ENCODE measurements around the gene SATB2.

SATB2 gene

DNA sequence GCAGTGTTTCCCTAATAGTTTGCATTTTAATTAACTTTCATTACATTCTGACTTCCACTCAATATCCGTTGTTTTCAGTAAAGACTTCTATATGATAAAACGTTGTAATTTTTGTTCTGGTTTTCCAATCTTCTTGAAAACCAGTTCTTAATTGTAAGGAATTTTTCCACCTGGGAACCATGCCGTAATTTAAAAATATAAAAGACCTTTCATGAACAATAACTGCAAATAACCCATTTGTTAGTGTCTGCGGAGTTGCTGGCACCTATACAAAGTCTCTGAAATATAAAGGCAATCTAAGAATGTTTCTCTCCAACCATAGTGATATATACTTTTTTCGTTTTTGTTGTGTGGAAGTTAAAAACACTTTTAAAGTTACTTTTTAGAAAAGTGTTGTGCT lies 7.7 kb upstream of the SATB2 start:
- DNase-seq, result no peak

DNA sequence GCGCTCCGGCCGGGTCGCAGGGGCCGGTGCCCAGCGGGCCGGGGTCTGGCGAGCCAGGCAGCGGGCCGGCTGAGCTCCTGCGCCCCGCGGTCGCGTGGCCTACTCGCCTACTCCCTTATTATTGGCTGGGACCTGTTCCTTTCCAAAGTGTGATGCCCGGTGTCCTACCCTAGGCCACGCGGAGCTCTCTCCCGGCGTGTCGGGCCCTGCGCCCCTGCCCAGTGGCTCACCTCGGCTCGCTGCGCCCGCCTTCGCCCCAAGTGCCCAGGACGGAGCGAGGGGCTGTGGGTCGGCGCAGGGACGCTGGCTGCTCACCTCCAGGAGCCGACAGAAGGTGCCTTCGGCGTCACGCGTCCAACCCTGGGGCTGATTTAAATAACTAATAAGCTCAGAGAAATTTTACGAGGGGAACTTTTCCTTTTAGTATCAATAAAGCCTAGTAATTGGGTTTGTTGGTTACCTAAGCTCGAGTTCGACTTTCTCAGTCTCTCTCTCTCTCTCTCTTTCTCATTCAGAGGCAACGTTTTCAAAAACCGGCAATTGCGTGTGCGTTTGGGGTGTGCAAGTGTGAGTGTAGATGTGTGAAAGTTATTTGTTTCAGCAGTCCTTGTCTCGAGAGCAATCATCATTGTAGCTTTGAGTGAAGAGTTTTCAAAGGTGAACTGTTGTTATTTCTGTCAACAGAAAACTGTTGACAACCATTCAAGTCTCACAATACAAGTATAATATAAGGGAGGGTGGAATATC lies 7.0 kb upstream of the SATB2 start:
- no peak for DNase-seq

DNA sequence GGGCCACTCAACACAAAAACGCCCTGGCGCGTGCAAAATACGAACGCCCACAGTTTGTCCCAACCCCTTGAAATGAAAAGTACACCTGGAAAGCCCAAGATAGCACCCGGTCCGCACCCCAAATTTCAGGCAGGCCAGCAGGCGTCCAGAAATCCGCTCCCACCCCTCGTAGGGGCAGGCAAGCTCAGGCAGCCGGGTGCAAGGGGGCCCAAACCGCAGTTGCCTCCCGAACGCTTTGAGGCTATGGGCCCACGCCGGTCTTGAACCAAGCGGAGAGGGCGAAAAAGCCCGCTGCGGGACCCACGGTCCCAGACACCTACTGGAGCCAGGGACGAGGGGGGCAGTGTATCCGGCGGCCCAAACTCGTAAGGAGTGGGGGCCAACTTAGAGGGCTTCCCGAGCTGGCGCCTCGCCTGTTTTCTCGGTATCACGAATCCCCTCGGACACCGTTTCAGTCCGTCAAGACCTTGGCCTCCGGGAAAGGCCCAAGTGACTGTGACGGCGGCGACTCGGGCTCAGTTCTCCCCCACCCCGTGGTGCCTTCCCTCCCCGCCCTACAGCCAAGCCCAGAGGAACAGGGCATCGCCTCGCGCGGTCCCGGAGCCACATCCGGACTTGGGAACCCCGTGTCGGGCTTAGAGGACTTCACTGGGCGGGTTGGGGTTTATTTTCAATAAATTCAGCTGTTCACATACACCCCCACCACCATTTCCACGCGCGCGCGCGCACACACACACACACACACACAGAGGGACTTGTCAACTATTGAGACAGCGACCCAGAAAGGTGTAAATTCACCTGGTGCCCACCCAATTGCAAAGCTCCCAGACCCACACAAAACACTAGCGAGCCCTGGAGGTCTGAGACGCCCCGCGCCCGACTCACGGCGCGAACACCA lies 6.2 kb upstream of the SATB2 start:
- no peak for DNase-seq

DNA sequence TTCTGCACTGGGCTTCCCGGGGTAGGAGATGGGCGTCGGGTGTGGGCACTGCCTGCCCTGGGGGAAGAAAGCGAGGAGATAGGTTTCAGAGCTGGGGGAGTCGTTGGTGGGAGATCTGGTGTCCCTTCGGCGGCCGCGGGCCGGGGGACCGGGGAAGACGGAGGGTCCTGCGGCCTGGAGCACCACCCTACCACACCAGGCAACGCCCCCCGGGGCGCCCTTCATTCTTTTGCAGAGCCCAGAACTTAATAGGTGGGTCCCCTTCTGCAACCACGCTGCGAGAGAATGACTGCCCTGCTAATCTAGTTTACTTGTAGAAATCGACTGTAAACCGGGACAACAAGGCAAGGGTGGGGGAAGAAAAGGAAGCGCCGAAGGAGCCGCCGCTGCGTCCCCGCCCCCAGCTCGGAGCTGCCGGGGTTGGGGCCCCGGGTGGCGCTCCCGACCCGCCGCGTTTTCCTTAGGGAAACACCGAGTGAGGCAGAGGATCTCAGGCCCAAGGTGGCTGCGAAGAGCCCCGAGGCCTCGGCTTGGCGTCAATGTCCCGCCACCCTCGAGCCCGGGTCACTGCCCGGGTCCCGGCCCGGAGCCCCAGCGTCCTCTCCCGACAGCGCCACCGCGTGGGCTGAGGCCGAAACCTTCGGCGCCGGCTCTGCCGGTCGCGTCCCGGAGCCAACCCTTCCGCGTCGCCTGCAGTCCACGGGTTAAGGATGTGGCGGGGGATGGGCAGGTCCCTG lies 5.4 kb upstream of the SATB2 start:
- no peak for DNase-seq

DNA sequence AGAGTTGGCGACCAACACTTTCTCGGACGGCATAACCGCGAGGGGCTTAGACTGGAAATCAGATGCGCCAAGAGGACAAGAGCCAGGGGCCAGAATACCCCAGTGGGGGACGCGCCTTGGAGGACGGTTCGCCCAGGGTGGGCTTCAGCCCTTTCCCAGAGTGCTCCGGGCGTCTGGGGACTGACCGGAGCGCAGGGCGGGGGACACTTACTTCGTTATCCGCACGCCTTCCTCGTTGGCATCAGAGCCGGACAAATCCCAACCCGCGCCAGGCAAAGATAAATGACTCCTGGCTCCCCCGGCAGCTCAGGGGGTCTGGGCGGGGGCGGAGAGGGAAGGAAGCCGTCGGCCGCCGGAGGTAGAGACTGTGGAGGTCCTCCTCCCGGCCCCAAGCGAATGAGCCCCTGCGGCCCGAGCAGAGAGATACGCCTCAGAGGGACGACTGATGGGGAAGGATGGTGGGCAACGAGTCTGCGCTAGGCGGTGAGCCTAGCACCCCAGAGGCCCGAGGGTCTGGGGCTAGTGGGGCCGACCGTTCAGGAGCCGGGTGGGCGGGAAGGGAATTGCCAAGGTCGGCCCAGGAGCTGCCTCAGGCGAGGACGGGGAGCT lies 4.7 kb upstream of the SATB2 start:
- DNase-seq, result no peak

DNA sequence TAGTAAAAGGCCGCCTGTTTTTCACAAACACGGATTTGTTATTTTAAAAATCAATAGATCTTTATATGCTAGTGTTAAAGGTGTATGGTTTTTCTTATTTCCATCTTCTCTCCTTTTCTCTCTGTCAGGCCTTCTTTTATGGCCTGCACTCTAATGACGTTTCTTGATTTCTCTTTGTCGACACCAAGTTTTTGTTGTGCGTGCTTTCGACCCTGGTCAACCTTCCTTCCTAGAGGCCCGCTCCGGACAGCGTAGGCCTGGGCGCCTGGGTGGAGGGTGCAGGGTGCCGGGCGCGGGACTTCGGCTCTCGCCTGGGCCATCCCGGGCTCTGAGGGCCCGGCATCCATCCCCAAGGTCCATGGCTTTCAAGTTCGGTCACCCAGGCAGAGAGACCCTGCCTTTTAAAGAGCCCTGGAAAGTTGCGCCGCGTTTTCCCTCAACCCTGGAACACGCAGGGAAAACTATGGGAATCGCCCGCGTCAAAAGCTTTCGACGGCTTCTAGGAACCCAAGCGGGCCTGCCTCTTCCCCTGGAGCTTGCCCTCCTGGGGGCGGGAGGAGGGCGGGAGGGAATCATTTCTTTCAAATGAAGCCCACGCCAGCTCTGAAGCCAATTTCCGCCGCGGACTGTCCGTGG lies 4.1 kb upstream of the SATB2 start:
- no peak for DNase-seq

DNA sequence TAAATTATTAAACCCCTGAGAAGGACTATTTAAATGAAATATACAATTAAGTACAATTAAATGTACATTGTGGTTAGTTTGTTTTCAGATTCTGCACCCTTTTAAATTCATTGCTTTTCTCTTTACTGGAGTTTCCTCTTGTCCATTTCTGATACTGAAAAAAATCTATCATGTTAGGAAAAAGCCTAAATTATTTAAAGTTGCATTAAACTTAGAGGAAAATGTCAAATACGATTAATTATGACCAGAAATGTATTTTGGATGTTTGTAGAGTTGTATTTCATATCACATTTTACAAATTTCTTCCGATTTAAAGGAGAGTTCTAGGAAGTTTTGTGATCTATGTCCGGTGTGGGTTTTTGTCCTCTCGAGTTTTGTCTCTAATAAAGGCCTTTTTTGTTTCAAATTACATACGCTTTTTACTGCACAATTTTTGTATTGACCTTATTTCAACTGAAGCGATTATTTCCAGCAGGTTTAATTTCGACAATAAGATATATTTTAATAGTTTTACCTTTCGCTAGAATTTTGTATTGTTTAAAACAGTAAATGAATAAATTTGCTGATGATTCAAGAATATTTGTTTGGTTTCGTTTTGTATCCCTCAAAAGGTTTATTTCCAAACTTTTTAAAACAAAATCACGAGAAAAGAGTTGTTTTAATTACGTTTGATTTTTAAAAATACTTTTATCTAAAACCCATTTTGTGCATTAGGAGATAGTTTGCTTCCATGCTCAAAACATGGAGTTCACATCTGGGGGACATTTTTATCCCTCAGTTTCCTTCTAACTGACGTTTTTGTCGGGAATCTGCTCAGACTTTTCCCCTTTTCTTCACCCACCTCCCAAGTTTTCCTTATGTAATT lies 3.3 kb upstream of the SATB2 start:
- no peak for DNase-seq

DNA sequence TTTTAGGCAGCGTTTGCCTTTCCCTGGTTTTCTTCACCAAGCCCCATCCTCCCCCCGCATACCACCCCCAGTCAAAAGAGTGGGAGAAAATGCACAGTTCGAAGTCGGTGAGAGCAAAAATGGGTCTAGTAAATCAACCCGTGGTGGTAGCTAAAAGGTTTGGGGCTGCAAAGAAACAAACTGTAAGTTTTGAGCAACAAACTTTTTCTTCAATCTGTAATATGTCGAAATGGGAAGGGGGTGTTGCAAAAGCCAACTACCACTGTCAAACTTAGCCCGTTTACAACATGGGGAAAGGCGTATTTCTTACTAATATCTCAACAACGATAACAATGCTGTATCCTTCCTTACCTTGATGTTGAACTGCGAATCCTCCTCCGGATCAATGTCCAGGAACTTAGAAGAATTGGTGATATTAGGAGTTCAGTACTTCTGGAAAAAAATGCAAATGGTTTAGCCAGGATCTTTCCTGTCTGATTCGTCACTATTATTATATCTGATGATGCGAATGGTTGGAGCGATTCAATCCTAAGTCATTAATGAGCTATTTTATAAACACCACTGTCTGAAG lies 2.4 kb upstream of the SATB2 start:
- DNase-seq, result no peak

DNA sequence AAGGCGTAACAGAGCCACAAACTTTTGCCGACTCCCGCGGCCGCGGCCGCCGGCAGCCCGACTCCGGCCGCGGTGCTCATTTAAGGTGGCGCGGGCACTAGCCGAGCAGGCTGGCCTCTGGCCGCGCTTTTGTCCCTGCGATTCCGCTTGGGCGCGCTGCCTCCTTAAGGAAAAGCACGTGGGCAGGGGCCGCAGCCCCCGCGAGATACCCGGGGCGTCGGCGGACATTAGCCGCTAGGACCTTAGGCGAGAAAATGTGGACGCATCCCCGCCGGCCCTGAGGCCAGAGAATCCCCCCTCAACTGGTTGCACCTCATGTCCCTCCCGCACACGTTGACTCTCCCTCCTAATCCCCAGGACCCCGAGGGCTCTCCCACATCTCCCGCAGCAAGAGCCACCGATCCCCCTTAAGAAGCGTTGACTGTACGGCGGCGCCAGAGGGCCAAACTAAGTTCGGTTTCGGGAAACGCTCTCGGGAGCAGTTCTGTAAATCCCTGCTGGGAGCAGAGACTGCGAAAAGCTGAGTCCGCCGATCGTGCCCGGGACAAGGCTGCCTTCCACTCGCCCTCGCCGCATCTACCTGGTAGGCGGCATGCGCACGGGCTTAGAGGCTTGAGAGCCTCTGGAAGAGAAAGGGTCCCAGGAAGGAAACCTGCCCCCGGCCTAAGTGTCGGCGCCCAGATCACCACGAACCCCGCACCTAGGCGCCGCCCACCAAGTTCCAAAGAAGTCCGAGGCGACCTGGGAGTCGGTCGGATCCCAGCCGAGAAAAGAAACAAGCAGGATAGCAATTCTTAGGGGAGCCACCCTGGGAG lies 1.8 kb upstream of the SATB2 start:
- DNase-seq, result no peak

DNA sequence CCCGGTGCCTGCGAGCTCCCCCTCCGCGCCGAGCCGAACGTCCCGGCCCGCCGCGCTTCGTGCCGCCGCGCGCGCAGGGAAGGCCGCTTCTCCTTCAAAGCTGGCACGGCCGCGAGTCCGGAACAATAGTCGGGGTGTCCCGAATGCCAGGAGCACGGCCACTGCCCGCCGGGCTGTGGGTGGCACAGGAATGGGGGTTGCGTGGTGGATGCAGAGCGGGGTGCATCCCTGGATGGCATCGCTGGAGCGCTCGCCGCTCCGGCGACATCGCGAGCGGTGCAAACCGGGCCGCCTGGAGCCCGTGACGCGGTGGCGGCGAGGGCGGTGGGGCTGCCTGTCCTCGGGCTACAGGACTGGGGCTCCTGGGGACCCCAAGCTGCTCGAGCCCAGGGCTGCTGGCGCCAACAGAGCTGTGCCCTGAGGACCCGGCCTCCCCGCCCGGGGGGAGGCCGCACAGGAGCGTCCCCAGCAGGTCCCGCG lies 1.1 kb upstream of the SATB2 start:
- DNase-seq, result no peak

DNA sequence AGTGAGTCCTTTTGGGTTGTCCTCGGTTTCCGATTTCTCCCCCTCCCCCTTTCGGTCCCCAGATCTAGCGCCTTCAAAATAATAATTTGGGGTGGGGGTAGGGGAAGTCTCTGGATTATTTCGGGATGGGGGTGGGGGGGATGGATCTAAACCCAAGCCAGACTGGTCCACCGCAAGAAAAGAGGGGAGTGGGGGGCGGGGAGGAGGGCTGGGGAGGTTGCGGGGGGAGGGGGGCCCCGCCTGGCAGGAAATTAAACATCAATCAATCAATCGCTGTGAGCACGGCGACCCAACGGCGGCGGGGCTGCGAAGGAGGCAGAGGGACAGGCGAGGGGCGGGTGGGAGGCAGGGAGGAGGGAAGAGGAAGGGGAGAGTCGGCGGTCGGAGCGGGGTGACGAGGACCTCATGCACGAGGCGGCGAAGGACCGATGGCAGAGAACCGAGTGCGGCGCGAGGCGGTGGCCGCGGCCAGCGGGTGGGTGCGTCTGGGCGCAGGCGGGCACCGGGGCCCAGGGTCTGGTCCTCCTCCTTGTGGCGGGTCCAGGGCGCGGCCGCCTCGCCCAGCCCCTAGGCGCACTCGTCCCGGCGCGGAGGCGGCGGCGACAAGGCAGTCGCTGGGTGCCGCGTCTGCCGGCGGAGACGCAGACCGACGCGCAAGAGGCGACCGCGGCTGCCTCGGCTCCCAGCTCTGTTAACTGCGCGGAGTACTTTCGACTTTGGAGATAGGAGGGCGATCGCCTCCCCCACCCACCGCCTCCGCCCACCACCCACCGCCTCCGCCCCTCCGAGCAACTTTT lies 468 bp upstream of the SATB2 start:
- DNase-seq, result no peak

DNA sequence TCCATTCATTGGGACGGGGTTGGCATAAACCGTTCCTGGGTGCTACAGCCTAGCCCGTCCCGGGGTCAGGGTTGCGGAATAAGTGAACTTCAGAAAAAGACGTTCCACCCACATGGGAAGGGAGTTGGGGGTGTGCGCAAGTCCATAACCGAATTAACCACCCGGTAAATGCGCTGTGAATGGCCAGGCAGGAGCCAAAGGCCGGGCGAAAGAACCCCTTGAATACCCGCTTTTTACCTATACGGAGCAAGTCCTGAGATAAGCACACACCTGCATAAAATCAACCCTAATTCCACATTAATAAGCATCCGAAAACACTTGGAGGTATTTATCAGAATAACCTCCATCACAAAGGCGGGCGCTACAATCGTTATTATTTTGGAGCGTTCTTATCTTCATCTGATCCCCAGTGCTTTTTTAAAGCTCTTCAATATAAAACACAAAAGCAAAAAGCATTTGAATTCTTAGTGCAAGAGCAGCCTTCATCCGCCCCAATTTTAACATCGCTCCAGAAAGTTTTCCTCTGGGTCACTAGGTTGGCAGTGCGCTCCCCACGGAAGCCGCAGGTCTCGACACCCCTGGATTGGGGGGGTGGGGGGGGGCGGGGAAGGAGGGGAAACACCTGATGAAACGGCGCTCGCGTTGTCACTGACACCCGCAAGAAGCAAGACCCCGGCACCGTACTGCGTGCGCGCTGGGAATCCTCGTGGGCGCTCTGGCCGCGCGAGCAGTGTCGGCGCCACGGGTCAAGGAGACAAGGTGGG lies 1.2 kb downstream of the SATB2 start:
- DNase-seq, result no peak

DNA sequence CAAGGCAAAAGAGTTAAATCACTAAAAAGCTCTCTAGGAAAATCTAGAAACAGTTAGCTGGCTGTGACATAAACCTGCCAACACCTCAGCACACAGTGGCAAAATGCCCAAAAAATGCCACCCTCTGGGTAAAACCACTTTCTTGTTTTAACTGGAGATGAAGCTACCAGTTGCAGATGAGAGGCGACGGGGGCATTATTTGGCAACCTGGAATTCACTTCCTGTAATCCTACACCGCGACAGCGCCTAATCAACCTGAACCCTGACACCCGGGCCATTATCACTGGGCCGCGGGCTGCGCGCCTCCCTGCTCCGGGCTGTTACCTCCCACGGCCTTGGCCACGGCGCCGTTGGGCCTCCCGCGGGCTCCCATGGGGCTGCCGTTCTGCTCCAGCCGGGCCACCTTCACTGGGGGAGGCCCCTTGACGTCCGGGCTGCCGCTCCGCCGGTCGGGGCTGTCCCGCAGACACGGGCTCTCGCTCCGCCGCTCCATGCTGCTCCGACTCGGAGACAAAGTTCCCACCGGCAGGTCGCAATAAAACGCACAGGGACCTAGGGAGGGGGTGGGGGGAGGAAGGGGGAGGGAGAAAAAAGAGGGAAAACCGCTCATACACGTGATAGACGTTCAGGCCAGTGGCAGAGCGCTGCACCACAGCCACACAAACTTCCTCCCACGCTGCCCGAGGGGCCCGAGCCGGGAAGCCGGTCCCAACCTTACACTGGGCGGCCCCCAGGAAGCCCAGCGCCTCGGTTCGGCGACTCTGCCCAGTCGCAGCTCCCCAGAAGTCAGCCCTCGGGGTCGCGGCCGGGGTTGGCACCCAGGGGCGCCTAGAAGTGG lies 2.0 kb downstream of the SATB2 start:
- DNase-seq, result peak; percentile 21

DNA sequence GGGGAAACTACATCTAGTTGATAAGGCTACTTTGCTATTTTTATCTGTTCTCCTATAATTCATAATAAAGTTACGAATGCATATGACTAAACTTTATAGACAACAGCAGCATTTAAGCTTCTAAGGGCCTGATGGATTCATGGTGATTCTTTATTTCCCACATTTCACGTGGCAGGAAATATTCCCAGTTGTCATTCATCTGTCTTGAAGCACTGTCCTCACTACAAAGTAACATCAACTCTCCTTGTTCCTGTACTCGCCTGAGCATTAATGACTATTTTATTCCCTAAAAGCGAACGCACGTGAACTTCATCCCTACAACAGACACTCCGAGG lies 2.6 kb downstream of the SATB2 start:
- DNase-seq, result no peak

DNA sequence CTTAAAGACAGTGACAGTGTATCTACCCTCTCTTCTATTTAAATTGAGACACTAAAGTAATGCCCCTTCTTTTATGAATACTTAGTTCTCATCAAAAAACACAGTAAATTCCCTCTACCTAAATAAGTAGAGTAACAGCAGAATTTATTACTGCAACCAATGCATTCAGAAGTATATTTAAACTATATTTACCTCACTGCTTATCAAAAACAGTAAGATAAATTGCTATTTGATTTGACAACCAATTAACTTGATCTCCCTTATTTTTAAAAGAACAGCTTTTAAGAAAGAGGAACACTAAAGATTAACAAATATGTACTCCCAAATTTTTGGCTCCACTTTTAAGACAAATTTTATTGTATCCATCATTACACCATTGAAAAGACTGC lies 4.8 kb downstream of the SATB2 start:
- no peak for DNase-seq

DNA sequence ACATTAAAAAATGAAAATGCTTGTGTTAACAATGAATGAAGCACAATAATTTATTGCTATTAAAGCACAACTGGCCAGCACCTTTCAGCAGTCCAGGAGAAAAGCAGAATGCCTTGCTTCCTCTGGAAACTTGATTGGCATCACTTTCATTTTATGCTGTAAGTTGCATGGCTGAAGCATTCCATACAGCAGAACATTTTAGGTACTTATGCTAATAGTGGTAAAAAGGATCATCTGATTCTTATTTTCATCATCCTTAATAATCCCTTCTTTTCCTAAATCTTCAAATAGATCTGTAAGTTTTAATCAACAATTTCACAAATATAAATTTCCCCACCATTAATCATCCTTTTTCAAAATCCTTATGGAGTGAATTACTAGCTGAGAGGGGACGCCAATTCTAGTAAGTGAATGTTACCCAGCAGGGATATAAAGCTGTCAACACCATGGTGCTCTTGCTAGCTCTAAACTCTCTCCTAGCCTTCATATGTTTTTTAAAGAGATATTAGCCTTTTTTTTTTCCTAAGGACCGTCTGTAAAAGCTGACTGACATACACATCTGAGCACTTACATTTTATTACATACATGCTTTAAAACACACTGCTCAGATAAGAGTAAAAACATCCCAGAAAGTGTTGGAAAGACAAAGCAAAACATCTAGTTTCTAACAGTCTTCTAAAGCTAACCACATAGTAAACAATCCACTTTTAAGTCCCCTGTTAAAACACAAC lies 5.3 kb downstream of the SATB2 start:
- peak; percentile 54 for DNase-seq

DNA sequence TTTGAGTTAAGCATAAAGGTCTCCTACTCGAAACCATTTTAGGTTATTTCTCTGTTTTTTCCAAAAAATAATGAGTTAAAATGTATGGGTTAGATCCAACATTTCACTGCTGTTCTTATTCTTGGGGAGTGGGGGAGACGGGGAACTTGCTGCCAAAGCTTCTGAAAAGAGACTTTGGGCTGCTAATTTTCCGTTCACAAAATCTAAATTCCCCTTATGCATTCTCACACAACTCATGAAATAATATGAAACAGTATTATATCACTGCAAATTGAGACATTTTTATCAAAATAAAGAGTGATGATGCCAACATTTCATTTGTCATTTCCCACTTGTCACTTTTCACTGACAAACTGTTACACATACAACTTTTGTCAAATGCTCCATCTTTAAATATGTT lies 7.8 kb downstream of the SATB2 start:
- no peak for DNase-seq
